Tibial artery (tissue), 4 donors: ENCODE measurements around the gene CCDC28B.
A peak's percentile ranks its signal among the peaks of the same experiment; 100 is the strongest.
"Not testable (repeated sequence)": the region's sequence is repeated elsewhere in the genome, so short reads cannot be mapped to it uniquely, and the experiment has no call there.

ENCODE experiments used
- DNase-seq, 2 donors: peaks; one replicate each; pipeline ENCODE4 v3.0.0-alpha.2; 2019
- H3K27ac ChIP-seq, 2 donors: fragments of 200-600 bp; sonication (generic) in 1 of 2; 1 replicate in 1 of 2; 2 replicates in 1 of 2; pipeline ENCODE4 v1.5.1; 2018 to 2019; ENCODE audit warnings: mild to moderate bottlenecking in 1 of 2
- H3K27me3 ChIP-seq, 2 donors: fragments of 200-600 bp; sonication (generic) in 1 of 2; one replicate each; pipeline versions ENCODE4 v1.5.1 to v1.6.0; 2016 to 2019
- H3K36me3 ChIP-seq, 3 donors: fragments of 200-600 bp; sonication (generic) in 2 of 3; one replicate each; pipeline ENCODE4 v1.5.1; 2016 to 2019; ENCODE audit warnings: mild to moderate bottlenecking in 2 of 3
- H3K4me1 ChIP-seq, 4 donors: fragments of 200-600 bp; sonication (generic) in 2 of 4; 1 replicate in 3 of 4; 2 replicates in 1 of 4; pipeline ENCODE4 v1.5.1; 2016 to 2019
- H3K4me3 ChIP-seq, 2 donors: fragments of 200-600 bp; sonication (generic) in 1 of 2; 1 replicate in 1 of 2; 2 replicates in 1 of 2; pipeline ENCODE4 v1.5.1; 2018 to 2019; ENCODE audit warnings: mild to moderate bottlenecking in 2 of 2
- H3K9me3 ChIP-seq, 3 donors: fragments of 200-600 bp; sonication (generic) in 1 of 3; one replicate each; pipeline ENCODE4 v1.5.1; 2016 to 2019
- intact Hi-C: fragments of 100-400 bp; cut with DNase I; formaldehyde crosslinking; loops from one replicate; pipeline ENCODE4 v1.15.0; 2023; ENCODE audit warnings: low total_unique reads
- TF ChIP-seq, protein P1 (sequence below), 2 experiments: fragments of 200-600 bp in 1 of 2; fragments of 450-650 bp in 1 of 2; IDR thresholded peaks; one replicate each; pipeline ENCODE4 v1.5.1; 2017 to 2019; ENCODE audit warnings: antibody characterized with exemption in 2 of 2, mild to moderate bottlenecking in 1 of 2, moderate library complexity in 1 of 2

Gene CCDC28B

DNA sequence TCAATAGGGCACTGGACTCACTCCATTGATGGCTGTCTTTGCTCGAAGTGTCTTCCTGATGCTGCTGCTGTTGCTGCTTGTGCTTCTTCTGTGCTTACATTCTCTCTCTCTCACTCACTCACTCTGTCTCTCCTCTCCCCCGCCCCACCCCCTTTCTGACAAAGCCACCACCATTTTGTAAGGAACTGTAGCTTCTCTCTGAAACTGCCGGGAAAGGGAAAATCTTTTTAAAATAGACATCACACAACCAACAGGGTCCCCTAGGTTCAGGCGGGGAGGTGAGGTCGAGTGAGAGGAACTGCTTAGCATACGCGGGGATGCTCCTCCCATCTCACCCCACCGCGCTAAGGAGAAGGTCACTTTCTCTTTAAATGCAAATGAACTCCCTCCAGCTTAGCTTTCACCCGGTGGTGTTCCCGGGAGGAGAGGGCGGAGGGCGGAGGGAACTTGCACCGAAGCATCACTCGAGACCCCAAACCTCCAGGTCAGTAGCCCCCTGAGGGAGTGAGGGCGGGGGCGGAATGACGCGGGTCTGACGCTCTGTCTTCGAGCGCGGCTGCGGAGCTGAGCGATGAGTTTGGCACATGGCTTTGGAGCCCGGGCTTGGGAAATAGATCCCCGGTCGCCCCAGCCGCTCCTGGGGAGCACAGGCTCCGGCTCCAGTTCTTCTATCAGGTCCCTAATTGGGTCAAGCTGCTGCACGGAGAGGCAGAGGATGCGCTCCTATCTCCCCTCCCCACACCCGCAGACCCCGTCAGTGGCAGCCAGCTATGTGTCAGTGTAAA, at the start of gene CCDC28B:
CCDC28B (plus strand) TSS at position 370 of the 785 bp plus-strand sequence. CDS start 1,341 bp downstream, outside the sequence.
- intact Hi-C loops: loop anchor here (5.0 kb wide), 1 partner anchor 152 kb away; no protein-coding TSS in a partner anchor
- DNase-seq: peak; percentile 62 to 87
- Histone ChIP-seq H3K9me3 (no peaks in the 10 kb centered on the region), H3K27ac (peak within 1 kb of the TSS; percentile 71 to 73), H3K4me1 (peaks cover 3 to 37% (median 28%) of the 10 kb centered on the region in 4 donors), H3K36me3 (peaks cover 12 to 32% (median 15%) of the 10 kb centered on the region in 3 donors), H3K27me3 (no peaks in the 10 kb centered on the region), H3K4me3 (peak within 1 kb of the TSS; percentile 58 to 70)
- TF ChIP-seq, protein P1, sequence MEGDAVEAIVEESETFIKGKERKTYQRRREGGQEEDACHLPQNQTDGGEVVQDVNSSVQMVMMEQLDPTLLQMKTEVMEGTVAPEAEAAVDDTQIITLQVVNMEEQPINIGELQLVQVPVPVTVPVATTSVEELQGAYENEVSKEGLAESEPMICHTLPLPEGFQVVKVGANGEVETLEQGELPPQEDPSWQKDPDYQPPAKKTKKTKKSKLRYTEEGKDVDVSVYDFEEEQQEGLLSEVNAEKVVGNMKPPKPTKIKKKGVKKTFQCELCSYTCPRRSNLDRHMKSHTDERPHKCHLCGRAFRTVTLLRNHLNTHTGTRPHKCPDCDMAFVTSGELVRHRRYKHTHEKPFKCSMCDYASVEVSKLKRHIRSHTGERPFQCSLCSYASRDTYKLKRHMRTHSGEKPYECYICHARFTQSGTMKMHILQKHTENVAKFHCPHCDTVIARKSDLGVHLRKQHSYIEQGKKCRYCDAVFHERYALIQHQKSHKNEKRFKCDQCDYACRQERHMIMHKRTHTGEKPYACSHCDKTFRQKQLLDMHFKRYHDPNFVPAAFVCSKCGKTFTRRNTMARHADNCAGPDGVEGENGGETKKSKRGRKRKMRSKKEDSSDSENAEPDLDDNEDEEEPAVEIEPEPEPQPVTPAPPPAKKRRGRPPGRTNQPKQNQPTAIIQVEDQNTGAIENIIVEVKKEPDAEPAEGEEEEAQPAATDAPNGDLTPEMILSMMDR (IDR thresholded peaks at IDR 0.05): no peak

DNA sequence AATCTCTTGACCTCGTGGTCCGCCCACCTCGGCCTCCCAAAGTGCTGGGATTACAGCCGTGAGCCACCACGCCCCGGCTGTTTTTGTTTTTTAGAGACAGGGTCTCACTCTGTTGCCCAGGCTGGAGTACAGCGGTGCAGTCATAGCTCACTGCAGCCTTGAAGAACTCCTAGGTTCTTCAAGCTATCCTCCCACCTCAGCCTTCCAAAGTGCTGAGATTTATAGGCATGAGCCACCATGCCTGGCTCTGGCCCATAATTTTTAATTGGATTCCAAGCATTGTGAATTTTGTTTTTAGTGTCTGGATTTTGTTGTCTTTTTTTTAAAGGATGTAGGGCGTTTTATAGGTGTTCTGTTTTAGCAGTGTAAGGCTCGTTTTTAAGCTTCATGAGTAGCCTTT, 49.5 kb upstream of the CCDC28B start:
- H3K36me3 ChIP-seq: peaks cover 11 to 18% (median 17%) of the 10 kb centered on the region in 3 donors
- H3K4me3 ChIP-seq: no peak overlapping the region
- intact Hi-C loops: no loop called here
- DNase-seq: no peak
- no peaks in the 10 kb centered on the region for H3K27me3 ChIP-seq
- H3K9me3 ChIP-seq: no peaks in the 10 kb centered on the region
- TF ChIP-seq, protein P1 (IDR thresholded peaks at IDR 0.05): no peak
- H3K27ac ChIP-seq: no peak overlapping the region
- H3K4me1 ChIP-seq: peaks cover 0 to 13% (median 3%) of the 10 kb centered on the region in 4 donors

DNA sequence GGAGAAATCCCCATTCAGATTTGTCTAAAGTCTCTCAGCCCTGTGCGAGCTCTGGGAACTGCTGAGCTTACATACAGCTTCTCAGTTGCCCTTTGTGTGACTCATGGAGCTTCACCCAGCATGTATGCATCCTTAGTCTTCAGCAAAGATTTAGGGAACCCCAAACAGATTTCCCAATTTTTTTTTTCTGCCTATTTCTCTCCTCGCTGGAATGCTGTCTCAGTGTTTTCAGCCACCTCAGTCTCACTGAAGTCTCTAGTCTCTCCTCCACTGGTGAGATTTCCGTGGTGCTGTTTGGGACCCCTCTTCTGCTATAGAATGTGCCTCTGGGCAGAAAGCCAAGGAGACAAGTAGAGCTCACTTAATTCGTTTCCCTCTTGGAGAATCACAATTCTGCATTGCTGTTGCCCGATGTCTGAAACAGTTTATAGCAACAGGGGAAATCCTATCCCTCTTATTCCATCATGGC, 49.0 kb upstream of the CCDC28B start:
- Histone ChIP-seq H3K27me3 (no peaks in the 10 kb centered on the region), H3K9me3 (no peaks in the 10 kb centered on the region), H3K4me3 (no peak overlapping the region), H3K27ac (no peak overlapping the region), H3K4me1 (peaks cover 0 to 13% (median 3%) of the 10 kb centered on the region in 4 donors), H3K36me3 (peaks cover 16 to 23% (median 21%) of the 10 kb centered on the region in 3 donors)
- intact Hi-C loops: no loop called here
- TF ChIP-seq, protein P1 (IDR thresholded peaks at IDR 0.05): no peak
- DNase-seq: no peak

DNA sequence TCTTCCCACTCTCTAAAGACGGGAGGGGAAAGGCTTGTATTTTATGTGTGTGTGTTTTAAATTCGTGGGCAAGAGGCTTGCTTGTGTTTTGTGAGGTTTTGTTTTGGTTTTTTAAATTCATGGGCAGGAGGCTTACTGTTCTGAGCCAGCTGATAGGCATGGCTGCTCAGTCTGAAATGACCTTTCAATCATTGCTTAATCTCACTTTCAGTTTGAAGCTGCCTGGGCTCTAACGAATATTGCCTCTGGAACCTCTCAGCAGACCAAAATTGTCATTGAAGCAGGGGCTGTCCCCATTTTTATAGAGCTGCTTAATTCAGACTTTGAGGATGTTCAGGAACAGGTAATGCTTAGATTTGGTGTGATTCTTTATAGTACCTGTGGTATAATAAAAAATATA, 41.2 kb upstream of the CCDC28B start:
- intact Hi-C loops: no loop called here
- H3K27me3 ChIP-seq: no peaks in the 10 kb centered on the region
- H3K27ac ChIP-seq: no peak overlapping the region
- no peaks in the 10 kb centered on the region for H3K4me1 ChIP-seq
- H3K9me3 ChIP-seq: no peaks in the 10 kb centered on the region
- peaks cover 88 to 97% (median 88%) of the 10 kb centered on the region in 3 donors for H3K36me3 ChIP-seq
- H3K4me3 ChIP-seq: no peak overlapping the region
- DNase-seq: no peak
- TF ChIP-seq, protein P1 (IDR thresholded peaks at IDR 0.05): no peak

DNA sequence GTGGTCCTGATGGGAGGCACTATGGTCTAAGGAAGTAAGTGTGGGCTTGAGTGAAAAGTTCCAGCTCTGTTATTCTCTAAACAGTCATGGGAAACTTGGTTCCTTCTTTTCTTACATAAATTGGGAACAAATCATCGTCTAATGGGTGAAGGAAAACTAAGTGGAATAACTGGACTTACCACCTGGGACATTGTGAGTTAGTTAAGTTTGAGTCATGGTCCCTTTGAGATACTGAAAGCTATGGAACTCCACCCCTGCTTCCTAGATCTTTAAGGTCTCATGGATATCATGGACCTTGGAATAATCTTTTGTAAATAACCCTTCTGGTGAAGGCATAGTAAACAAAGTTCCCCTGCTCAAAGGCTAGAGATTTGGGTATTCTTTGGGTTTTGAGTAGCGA, 37.0 kb upstream of the CCDC28B start:
- no peaks in the 10 kb centered on the region for H3K27me3 ChIP-seq
- no peak for DNase-seq
- intact Hi-C loops: no loop called here
- TF ChIP-seq, protein P1 (IDR thresholded peaks at IDR 0.05): no peak
- no peak overlapping the region for H3K27ac ChIP-seq
- peaks cover 91 to 100% (median 94%) of the 10 kb centered on the region in 3 donors for H3K36me3 ChIP-seq
- H3K9me3 ChIP-seq: no peaks in the 10 kb centered on the region
- H3K4me3 ChIP-seq: no peak overlapping the region
- no peaks in the 10 kb centered on the region for H3K4me1 ChIP-seq

DNA sequence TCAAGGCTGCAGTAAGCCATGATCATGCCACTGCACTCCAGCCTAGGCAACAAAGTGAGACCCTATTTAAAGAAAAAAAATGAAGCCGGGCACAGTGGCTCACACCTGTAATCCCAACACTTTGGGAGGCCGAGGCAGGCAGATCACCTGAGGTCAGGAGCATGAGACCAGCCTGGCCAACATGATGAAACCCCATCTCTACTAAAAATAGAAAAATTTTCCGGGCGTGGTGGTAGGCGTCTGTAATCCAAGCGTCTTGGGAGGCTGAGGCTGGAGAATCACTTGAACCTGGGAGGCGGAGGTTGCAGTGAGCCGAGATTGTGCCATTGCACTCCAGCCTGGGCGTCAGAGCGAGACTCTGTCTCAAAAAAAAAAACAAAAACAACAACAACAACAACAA, 34.8 kb upstream of the CCDC28B start:
- H3K36me3 ChIP-seq: peaks cover 87 to 100% (median 94%) of the 10 kb centered on the region in 3 donors
- H3K4me1 ChIP-seq, DNase-seq, H3K9me3 ChIP-seq, intact Hi-C loops, H3K4me3 ChIP-seq, H3K27ac ChIP-seq, H3K27me3 ChIP-seq: not testable (repeated sequence)
